Loucy (cell line): Measurements from ENCODE around the gene CCDC9.

Experiments
- H2AFZ ChIP-seq: fragments of 200-600 bp; sonication (generic); 2 replicates; pipeline ENCODE4 v1.6.0; 2016; ENCODE audit warnings: antibody characterized with exemption, mild to moderate bottlenecking, low read length, moderate library complexity
- H3F3A ChIP-seq: fragments of 200-600 bp; 2 replicates; pipeline ENCODE4 v1.6.0; 2016; ENCODE audit warnings: antibody characterized with exemption, low read depth, mild to moderate bottlenecking
- H3K27me3 ChIP-seq: fragments of 200-600 bp; sonication (generic); 2 replicates; pipeline ENCODE4 v1.6.1; 2014; ENCODE audit warnings: low read length, mild to moderate bottlenecking; ENCODE audit not compliant: insufficient read depth, poor library complexity, severe bottlenecking
- H3K36me3 ChIP-seq: fragments of 200-600 bp; sonication (generic); 2 replicates; pipeline ENCODE4 v1.6.1; 2016; ENCODE audit warnings: low read length; ENCODE audit not compliant: insufficient read depth
- H3K4me1 ChIP-seq: fragments of 200-600 bp; sonication (generic); 2 replicates; pipeline ENCODE4 v1.5.1; 2014; ENCODE audit warnings: low read length, mild to moderate bottlenecking; ENCODE audit not compliant: insufficient read depth, poor library complexity, severe bottlenecking
- H3K4me2 ChIP-seq: fragments of 200-600 bp; sonication (generic); 2 replicates; pipeline ENCODE4 v1.6.0; 2014; ENCODE audit warnings: antibody characterized with exemption, low read length, low read depth, mild to moderate bottlenecking; ENCODE audit not compliant: poor library complexity, severe bottlenecking
- H3K4me3 ChIP-seq: fragments of 200-600 bp; sonication (generic); 2 replicates; pipeline ENCODE4 v1.5.1; 2014; ENCODE audit warnings: low read length, mild to moderate bottlenecking, mixed read lengths; ENCODE audit not compliant: poor library complexity, severe bottlenecking
- H3K79me2 ChIP-seq: fragments of 200-600 bp; sonication (generic); 2 replicates; pipeline ENCODE4 v1.6.1; 2014; ENCODE audit warnings: low read length; ENCODE audit not compliant: insufficient read depth
- H3K9ac ChIP-seq: fragments of 200-600 bp; sonication (generic); 2 replicates; pipeline ENCODE4 v1.6.0; 2014; ENCODE audit warnings: mild to moderate bottlenecking, low read depth, low read length, moderate library complexity; ENCODE audit not compliant: poor library complexity, severe bottlenecking
- H3K9me2 ChIP-seq: fragments of 200-600 bp; sonication (generic); replicated peaks from 2 replicates; pipeline ENCODE4 v1.6.1; 2016; ENCODE audit warnings: low read depth, low read length, mixed read lengths
- H3K9me3 ChIP-seq: fragments of 200-600 bp; sonication (generic); 2 replicates; pipeline ENCODE4 v1.6.1; 2014; ENCODE audit warnings: mild to moderate bottlenecking, antibody characterized with exemption, low read length, low read depth; ENCODE audit not compliant: insufficient read depth
- H4K20me1 ChIP-seq: fragments of 200-600 bp; sonication (generic); 2 replicates; pipeline ENCODE4 v1.6.0; 2014; ENCODE audit warnings: antibody characterized with exemption, low read length, mild to moderate bottlenecking; ENCODE audit not compliant: insufficient read depth, poor library complexity, severe bottlenecking
- CTCF ChIP-seq: fragments of 200-600 bp; sonication (generic); conservative IDR thresholded peaks from 2 replicates; pipeline ENCODE4 v1.5.1; 2014; ENCODE audit warnings: mild to moderate bottlenecking, antibody characterized with exemption, low read length
- EZH2phosphoT487 ChIP-seq: fragments of 200-600 bp; IDR thresholded peaks from 2 replicates; pipeline ENCODE4 v1.6.1; 2018; ENCODE audit warnings: antibody characterized with exemption, mild to moderate bottlenecking, moderate library complexity, borderline replicate concordance

CCDC9 gene

GRCh38 chr19:47239152-47239551, 17.2 kb upstream of the CCDC9 start:
- Histone ChIP-seq H3K27me3 (peaks cover 4% of the 10 kb centered on the region), H2AFZ (no peak overlapping the region), H3K4me3 (no peak overlapping the region), H3K36me3 (no peaks in the 10 kb centered on the region), H4K20me1 (no peaks in the 10 kb centered on the region), H3F3A (peaks cover 4% of the 10 kb centered on the region; the same call in 1 of the 2 replicates), H3K4me1 (peaks cover 11% of the 10 kb centered on the region), H3K79me2 (no peaks in the 10 kb centered on the region), H3K9me2 (no peaks in the 10 kb centered on the region), H3K4me2 (no peak overlapping the region), H3K9me3 (no peaks in the 10 kb centered on the region), H3K9ac (no peak overlapping the region)
- TF ChIP-seq EZH2phosphoT487 (no peak), CTCF (no peak)

GRCh38 chr19:47239610-47240296, 16.6 kb upstream of the CCDC9 start:
- Histone ChIP-seq H3K4me3 (peak overlapping the region; percentile 19), H2AFZ (no peak overlapping the region), H3K4me1 (peaks cover 13% of the 10 kb centered on the region), H3K9me2 (no peaks in the 10 kb centered on the region), H3K9ac (no peak overlapping the region), H4K20me1 (no peaks in the 10 kb centered on the region), H3K9me3 (no peaks in the 10 kb centered on the region), H3K27me3 (peaks cover 4% of the 10 kb centered on the region), H3K4me2 (peak overlapping the region; percentile 18), H3K36me3 (no peaks in the 10 kb centered on the region), H3F3A (peaks cover 4% of the 10 kb centered on the region; the same call in 1 of the 2 replicates), H3K79me2 (no peaks in the 10 kb centered on the region)
- TF ChIP-seq CTCF (no peak), EZH2phosphoT487 (no peak)

- Histone ChIP-seq H3K9ac (no peak overlapping the region), H3K9me2 (no peaks in the 10 kb centered on the region), H3K27me3 (peaks cover 4% of the 10 kb centered on the region), H3K79me2 (no peaks in the 10 kb centered on the region), H3F3A (peaks cover 4% of the 10 kb centered on the region; the same call in 1 of the 2 replicates), H3K4me2 (no peak overlapping the region), H3K4me1 (peaks cover 16% of the 10 kb centered on the region), H3K4me3 (no peak overlapping the region), H3K9me3 (no peaks in the 10 kb centered on the region), H4K20me1 (no peaks in the 10 kb centered on the region), H2AFZ (no peak overlapping the region), H3K36me3 (no peaks in the 10 kb centered on the region)
- no peak for TF ChIP-seq CTCF
- TF ChIP-seq EZH2phosphoT487, result no peak
Measured at GRCh38 chr19:47240556-47240955, 15.8 kb upstream of the CCDC9 start.
